Activated CD4-positive, alpha-beta T cell treated with anti-CD3 and anti-CD28 coated beads, Interleukin-2, amount 10 ng/mL, durations not matched to agents 24 days and 14 days (primary cell): ENCODE measurements around the gene ZFR2. TPM values are rescaled to one million over a fixed set of nuclear protein-coding genes. Genes with fewer than 3 reads are reported as not detected.
"Not testable (repeated sequence)": the region's sequence is repeated elsewhere in the genome, so short reads cannot be mapped to it uniquely, and the experiment has no call there.

Experiments
- DNase-seq: peaks from one replicate; pipeline ENCODE4 v3.0.0; 2022
- H3K27ac Mint-ChIP-seq: one replicate; pipeline ENCODE4 v1.8.0; 2022; ENCODE audit warnings: mild to moderate bottlenecking, mixed read lengths
- H3K27me3 Mint-ChIP-seq: one replicate; pipeline ENCODE4 v1.8.0; 2022; ENCODE audit warnings: mixed read lengths
- H3K36me3 Mint-ChIP-seq: one replicate; pipeline ENCODE4 v1.8.0; 2022; ENCODE audit warnings: low read depth, mild to moderate bottlenecking, mixed read lengths
- H3K4me1 Mint-ChIP-seq: one replicate; pipeline ENCODE4 v1.8.0; 2021; ENCODE audit warnings: mixed read lengths
- H3K4me3 Mint-ChIP-seq: one replicate; pipeline ENCODE4 v1.8.0; 2022; ENCODE audit warnings: mild to moderate bottlenecking, moderate library complexity, mixed read lengths
- H3K9me3 Mint-ChIP-seq: one replicate; pipeline ENCODE4 v1.8.0; 2021; ENCODE audit warnings: mixed read lengths
- intact Hi-C: fragments of 100-400 bp; cut with micrococcal nuclease; formaldehyde crosslinking; loops from one replicate; pipeline ENCODE4 v1.15.1; 2023
- total RNA-seq: library from RNA; stranded (reverse); gene quantifications from 2 replicates; pipeline ENCODE4 v1.2.3, GENCODE V29; 2022

Gene ZFR2
- total RNA-seq, 1 donor from 2014 or later: not detected

DNA sequence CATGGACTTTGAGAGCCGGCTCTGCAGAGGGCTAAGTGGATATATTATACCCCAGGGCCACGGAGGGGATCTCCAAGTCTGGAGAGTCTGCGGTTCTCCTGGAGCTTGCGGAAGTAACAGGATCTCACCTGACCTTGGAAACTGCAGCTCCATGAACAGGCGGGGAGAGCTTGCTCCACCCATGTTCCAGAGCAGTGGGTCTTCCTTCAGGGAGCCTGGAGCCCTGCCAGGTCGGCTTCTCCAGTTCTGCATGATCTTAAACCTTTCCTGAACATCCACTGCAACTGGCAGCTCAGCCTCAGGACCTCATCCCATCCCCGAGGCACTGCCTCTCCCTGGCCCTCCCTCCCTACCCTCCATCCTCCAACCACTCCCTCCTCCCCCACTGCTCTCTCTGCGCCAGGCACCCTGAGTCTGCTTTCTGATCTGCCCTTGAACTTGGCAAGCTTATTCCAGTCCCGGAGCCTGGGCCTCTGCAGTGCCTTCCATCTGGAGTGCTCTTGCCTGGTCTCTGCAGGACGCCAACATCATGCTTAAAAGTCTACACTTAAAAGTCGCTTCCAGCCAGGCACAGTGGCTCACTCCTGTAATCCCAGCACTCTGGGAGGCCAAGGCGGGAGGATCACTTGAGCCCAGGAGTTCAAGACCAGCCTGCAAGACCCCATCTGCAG lies 24.8 kb upstream of the ZFR2 start:
- Mint-ChIP-seq H3K9me3 (no peaks in the 10 kb centered on the region), H3K27ac (no peak overlapping the region)

DNA sequence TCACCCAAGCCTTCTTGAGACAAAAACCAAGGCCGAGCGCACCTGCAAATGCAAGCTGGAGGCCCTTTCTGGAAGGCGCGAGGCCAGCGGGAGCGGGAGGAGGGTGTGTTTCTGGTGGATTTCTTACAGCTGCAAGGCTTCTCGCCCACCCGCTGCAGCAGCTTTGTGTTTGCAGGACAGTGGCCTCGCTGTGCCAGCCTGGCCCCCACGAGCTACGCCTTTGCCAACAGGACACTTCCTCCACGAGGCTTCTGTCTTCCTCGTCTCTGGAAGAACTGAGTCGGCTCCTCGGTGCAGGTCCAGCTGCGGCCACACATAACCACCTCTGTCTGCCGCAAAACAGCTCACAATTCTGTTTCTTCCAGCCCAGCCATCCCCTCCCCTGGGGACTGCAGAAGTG lies 21.8 kb upstream of the ZFR2 start:
- no peak overlapping the region for H3K4me3 Mint-ChIP-seq
- no peak for DNase-seq
- no peaks in the 10 kb centered on the region for H3K4me1 Mint-ChIP-seq
- H3K27ac Mint-ChIP-seq: no peak overlapping the region
- no peaks in the 10 kb centered on the region for H3K9me3 Mint-ChIP-seq
- intact Hi-C loops: no loop called here
- H3K36me3 Mint-ChIP-seq: no peaks in the 10 kb centered on the region
- H3K27me3 Mint-ChIP-seq: no peaks in the 10 kb centered on the region

More for the DNA sequence above, 24.8 kb upstream of the ZFR2 start:
- H3K4me3 Mint-ChIP-seq: no peak overlapping the region
- no peaks in the 10 kb centered on the region for H3K27me3 Mint-ChIP-seq
- no peaks in the 10 kb centered on the region for H3K36me3 Mint-ChIP-seq
- H3K4me1 Mint-ChIP-seq: peaks cover 4% of the 10 kb centered on the region
- intact Hi-C loops: no loop called here
- DNase-seq: no peak

DNA sequence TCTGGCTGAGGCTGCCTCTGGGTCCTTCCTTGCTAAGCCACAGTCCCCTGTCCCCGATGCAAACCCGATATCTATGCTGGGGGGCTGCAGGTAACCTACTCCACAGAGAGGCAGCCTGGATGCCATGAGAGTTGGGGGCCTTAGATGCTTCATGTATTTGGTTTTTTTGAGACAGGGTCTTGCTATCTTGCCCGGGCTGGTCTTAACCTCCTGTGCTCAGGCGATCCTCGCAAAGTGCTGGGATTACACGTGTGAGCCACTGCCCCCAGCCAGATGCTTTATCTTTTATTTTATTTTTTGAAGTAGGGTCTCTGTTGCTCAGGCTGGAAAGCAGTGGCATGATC lies 13.2 kb upstream of the ZFR2 start:
- DNase-seq: no peak
- Mint-ChIP-seq H3K27me3 (peaks cover 32% of the 10 kb centered on the region), H3K27ac (no peak overlapping the region), H3K36me3 (no peaks in the 10 kb centered on the region), H3K4me1 (no peaks in the 10 kb centered on the region), H3K9me3 (no peaks in the 10 kb centered on the region), H3K4me3 (no peak overlapping the region)
- intact Hi-C loops: no loop called here

DNA sequence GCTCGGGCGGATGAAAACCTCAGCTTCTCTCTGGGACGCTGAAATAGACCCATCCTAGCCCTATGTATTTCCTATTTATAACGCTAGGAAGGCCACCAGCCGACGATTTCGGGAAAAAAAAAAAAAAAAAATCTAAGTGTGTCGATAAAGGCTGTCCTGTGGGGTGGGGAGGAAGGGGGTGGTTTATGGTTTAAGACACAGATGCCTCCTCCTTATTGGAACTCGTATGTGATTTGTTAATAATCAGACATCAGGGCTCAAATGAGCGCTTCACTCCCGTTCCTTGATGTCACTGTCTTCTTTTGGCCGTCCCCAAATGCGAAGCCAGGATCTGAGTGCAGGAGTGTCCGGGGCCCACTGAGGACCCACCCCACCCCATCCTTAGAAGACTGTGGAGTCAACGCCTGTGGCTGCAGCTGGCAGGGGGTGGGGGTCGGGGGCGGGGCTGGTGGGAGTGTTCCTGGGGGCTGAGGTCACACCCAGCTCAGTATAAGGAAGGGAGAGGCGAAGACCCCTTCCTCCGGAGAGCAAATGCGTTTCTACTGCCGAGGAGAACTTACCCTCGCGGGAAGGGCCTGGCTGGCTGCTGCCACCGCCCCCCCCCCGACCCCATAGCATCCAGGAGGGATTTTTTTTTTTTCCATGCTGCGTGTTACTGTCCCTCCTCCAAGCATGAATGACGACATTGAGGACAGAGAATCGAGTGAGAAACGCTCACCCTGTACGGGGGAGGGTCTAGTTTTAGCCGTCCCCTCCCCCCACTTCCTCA lies 12.6 kb upstream of the ZFR2 start:
- H3K9me3 Mint-ChIP-seq: no peaks in the 10 kb centered on the region
- H3K4me1 Mint-ChIP-seq: no peaks in the 10 kb centered on the region
- no peak overlapping the region for H3K27ac Mint-ChIP-seq
- intact Hi-C loops: no loop called here
- H3K36me3 Mint-ChIP-seq: no peaks in the 10 kb centered on the region
- DNase-seq: no peak
- H3K4me3 Mint-ChIP-seq: no peak overlapping the region
- peaks cover 32% of the 10 kb centered on the region for H3K27me3 Mint-ChIP-seq

DNA sequence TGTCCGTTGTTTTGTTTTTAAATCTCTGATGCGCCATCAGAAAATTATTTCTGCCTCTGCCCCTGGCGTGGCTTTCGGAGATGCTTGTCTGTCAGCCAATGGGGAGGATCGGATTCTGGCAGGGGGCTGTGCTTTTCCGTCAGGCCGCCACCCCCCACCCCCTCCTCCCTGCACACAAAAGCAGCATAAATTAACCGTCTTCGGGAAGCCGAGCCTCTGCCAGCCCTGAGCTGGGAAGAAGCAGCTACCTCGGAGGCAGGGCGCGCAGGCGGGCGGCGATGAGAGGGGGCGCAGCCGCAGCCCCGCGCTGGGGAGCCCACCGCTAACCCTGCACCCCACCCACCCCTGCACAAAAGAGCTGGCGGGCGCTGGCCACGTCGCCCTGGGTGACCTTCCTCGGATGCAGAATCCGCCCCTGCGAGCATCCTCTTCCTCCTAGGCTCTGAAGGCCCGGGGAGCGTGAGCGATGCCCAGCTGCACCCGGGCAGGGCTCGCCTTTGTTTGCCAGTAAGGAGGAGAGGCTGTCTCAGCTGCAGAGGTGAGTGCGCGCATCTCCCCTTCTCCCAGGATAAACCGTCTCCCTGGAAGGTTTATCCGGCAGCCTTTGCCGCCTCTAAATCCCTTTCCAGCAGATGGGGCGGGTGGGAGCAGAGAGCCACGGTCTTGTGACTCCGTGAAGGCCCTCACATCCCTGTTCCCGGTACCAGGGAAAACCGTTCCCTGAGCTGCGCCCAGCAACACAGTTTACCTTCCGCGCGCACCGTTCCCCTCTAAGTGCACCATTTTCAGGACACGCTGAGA lies 11.8 kb upstream of the ZFR2 start, which contains the start of gene ATCAY:
Gene ATCAY (plus strand): TSS at position 215 of the 801 bp plus-strand sequence. CDS start 5,083 bp downstream, outside the sequence.
- no peak within 1 kb of the TSS for H3K27ac Mint-ChIP-seq
- H3K4me3 Mint-ChIP-seq: no peak within 1 kb of the TSS
- no peaks in the 10 kb centered on the region for H3K9me3 Mint-ChIP-seq
- no peaks in the 10 kb centered on the region for H3K4me1 Mint-ChIP-seq
- H3K36me3 Mint-ChIP-seq: no peaks in the 10 kb centered on the region
- peaks cover 32% of the 10 kb centered on the region for H3K27me3 Mint-ChIP-seq
- DNase-seq: no peak
- intact Hi-C loops: no loop called here

DNA sequence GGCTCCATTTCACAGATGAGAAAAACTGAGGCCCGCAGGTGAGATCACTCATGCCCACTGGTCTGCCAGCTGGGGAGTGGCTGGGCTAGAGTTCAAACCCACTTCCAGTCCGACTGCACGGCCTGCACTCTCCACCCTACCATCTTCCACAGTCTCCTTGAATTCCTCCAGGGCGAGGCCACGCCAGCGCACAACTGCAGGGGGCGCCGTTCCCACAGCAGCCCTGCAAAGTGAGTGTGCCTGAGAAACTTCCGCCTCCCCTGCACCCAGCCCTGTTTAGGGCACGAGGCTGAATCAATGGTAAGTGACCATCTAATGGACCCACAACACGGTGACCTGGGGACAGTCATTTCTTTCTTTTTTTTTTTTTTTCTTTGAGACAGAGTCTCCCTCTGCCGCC lies 10.8 kb upstream of the ZFR2 start:
- H3K27ac Mint-ChIP-seq: no peak overlapping the region
- intact Hi-C loops: no loop called here
- peaks cover 32% of the 10 kb centered on the region for H3K27me3 Mint-ChIP-seq
- H3K9me3 Mint-ChIP-seq: no peaks in the 10 kb centered on the region
- DNase-seq: no peak
- no peaks in the 10 kb centered on the region for H3K36me3 Mint-ChIP-seq
- H3K4me3 Mint-ChIP-seq: no peak overlapping the region
- no peaks in the 10 kb centered on the region for H3K4me1 Mint-ChIP-seq

DNA sequence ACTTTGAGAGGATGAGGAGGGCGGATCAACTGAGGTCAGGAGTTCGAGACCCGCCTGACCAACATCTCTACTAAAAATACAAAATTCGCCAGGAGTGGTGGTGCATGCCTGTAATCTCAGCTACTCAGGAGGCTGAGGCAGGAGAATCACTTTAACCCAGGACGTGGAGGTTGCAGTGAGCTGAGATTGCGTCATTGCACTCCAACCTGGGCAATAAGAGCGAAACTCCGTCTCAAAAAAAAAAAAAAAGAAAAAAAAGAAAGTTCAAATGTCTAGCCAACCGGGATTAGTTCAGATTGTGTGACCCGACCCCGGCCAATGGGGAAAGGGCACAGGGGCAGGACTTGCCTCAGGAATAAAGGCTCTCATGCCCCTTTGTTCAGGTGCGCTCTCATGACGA lies 5.9 kb upstream of the ZFR2 start:
- H3K27me3 Mint-ChIP-seq, intact Hi-C loops: not testable (repeated sequence)

DNA sequence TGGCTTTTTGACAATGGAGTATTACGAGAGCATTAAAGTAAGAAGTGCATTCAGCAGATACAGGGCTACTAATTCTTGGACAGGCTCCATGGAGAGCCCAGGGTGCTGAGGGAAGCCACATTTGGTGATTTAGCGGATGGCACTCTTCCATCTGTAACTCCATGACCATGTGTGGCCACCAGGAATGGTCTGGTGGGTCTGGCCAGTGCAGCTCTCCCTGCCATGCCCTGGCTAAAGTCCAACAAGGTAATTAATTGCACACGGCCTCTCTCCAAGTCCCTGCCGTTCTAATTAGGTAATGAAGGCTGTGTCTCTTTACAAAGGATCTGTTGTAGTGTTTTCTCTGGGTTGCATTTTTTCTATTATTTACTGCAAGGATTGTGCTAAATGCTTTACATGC lies 4.3 kb upstream of the ZFR2 start:
- no peak overlapping the region for H3K27ac Mint-ChIP-seq
- intact Hi-C loops: no loop called here
- no peaks in the 10 kb centered on the region for H3K36me3 Mint-ChIP-seq
- H3K4me1 Mint-ChIP-seq: peaks cover 4% of the 10 kb centered on the region
- H3K27me3 Mint-ChIP-seq: peaks cover 11% of the 10 kb centered on the region
- no peak overlapping the region for H3K4me3 Mint-ChIP-seq
- H3K9me3 Mint-ChIP-seq: peaks cover 6% of the 10 kb centered on the region
- no peak for DNase-seq

More for the DNA sequence above, 5.9 kb upstream of the ZFR2 start:
- H3K27ac Mint-ChIP-seq, H3K36me3 Mint-ChIP-seq, H3K9me3 Mint-ChIP-seq, H3K4me3 Mint-ChIP-seq, H3K4me1 Mint-ChIP-seq, DNase-seq: not testable (repeated sequence)

DNA sequence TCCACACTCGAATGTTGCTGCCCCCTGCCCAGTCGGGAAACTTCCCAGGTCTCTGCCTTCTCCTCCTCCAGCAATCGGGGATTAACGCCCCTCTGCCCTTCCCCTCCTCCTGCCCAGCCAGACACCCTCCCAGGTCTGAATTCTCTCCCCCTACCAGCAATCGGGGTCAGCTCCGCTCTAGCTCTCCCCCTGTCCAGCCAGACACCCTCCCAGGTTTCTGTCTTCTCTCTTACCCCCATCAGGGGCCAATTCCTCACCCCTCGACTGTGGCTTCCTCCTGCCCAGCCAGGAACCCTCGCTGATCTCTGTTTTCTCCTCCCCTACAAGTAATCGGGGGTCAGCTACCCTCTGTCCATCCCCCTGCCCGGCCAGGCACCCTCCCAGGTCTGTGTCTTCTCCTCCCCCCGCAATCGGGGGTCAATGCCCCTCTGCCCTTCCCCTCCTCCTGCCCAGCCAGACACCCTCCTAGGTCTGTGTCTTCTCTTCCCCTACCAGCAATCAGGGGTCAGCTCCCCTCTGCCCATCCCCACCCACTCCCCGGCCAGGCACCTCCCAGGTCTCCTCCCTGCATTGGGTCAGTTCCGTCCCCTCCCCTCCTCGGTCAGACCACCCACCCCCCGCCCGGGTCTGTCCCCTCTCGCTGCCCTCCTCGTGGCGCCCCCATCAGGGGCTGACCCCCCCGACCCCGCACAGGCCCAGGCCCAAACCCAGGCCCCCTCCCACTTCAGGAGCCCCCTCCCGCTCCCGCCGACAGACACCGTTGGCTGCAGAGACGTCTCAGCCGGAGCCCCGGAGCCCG lies 668 bp downstream of the ZFR2 start:
- no peak overlapping the region for H3K27ac Mint-ChIP-seq
- no peaks in the 10 kb centered on the region for H3K36me3 Mint-ChIP-seq
- H3K9me3 Mint-ChIP-seq: peaks cover 6% of the 10 kb centered on the region
- no peak for DNase-seq
- peaks cover 4% of the 10 kb centered on the region for H3K4me1 Mint-ChIP-seq
- intact Hi-C loops: no loop called here
- peaks cover 31% of the 10 kb centered on the region for H3K27me3 Mint-ChIP-seq
- H3K4me3 Mint-ChIP-seq: no peak overlapping the region

DNA sequence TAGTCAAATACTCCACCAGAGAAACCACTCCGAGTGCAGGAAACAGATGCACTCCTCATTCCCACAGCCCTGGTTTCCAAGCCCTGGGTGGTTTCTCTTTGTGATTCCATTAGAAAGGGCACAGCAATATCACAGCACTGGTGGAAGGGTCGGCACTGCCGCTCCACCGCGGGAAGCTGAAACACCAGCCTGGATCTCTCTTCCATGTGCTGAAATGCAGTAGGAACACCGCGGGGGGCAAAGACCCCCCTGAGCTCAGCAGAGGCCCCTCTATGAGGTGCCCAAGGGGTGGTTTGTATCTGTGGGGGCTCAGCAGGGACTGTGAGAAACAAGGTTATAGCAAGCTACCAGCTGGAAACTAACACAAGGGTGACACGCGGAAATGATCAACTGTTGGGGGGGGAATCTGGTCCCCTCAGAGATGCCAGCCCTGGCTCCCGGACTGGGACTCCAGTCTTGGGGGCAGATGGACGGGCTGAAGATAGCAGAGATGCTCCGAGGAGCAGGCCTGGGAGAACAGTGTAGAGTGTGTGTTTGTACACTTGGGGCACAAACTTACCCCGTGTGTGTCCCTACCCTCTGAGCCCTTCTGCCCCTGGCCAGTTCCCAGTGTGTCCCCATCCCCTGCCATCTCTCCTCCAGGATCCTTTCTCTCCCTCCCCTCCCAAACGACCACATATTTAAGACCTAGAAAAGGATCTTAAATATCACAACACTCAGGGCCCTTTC lies 1.8 kb downstream of the ZFR2 start:
- H3K9me3 Mint-ChIP-seq: peaks cover 6% of the 10 kb centered on the region
- intact Hi-C loops: no loop called here
- no peak overlapping the region for H3K27ac Mint-ChIP-seq
- no peaks in the 10 kb centered on the region for H3K36me3 Mint-ChIP-seq
- no peak overlapping the region for H3K4me3 Mint-ChIP-seq
- no peak for DNase-seq
- peaks cover 4% of the 10 kb centered on the region for H3K4me1 Mint-ChIP-seq
- H3K27me3 Mint-ChIP-seq: peaks cover 31% of the 10 kb centered on the region

DNA sequence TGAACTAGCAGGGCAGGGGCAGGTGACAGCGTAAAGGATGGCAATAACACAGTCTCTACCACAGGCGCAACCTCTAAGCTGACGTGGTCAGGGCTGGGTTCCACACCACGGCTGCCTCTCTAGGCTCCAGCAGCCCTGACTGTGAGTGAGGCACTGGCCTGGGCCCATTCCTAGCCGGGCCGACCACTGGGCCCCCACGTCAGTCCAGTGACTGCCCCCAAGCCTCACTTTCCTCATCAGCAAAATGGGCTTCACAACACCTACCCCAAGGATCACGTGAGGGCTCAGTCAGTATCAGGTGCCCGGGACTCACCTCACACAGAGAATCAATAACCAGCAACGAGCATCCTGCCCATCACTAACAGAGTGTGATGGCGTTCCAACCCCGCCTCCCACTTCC lies 5.2 kb downstream of the ZFR2 start:
- no peak overlapping the region for H3K27ac Mint-ChIP-seq

DNA sequence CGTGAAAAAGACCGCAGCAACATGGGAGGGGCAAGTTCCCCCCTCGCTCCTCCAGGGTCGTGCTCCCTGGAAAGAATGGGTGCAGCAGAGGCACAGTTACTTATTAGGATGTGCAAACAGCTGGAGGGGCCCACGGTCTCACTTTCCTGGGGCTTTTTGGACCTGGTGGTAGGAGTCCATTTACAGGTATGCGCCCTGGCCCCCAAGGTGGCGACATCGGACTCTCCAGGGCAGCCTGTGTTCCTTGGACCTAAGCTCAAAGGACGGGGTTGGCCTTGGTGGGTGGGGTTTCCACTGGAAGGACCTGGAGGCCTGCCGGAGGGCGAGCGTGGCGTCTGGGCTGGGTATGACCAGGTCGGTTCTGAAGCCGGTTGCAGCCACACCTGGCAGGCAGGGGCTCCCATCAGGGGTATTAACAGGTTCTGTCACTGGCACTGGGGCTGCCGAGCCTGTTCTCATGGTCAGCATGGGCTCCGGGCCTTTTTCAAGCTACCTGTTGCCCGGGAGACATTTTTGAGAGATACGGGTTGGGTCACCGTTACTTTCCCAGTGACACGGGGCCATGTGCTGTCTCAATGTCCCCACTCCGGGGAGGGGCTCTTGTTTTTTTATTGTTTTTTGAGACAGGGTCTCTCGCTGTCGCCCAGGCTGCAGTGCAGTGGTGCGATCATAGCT lies 5.9 kb downstream of the ZFR2 start:
- Mint-ChIP-seq H3K4me1 (no peaks in the 10 kb centered on the region), H3K9me3 (no peaks in the 10 kb centered on the region), H3K27me3 (peaks cover 20% of the 10 kb centered on the region), H3K27ac (no peak overlapping the region), H3K36me3 (no peaks in the 10 kb centered on the region), H3K4me3 (no peak overlapping the region)
- intact Hi-C loops: no loop called here
- no peak for DNase-seq

More for the DNA sequence above, 5.2 kb downstream of the ZFR2 start:
- Mint-ChIP-seq H3K36me3 (no peaks in the 10 kb centered on the region), H3K27me3 (peaks cover 24% of the 10 kb centered on the region), H3K4me3 (no peak overlapping the region), H3K9me3 (no peaks in the 10 kb centered on the region), H3K4me1 (no peaks in the 10 kb centered on the region)
- intact Hi-C loops: no loop called here
- DNase-seq: no peak

DNA sequence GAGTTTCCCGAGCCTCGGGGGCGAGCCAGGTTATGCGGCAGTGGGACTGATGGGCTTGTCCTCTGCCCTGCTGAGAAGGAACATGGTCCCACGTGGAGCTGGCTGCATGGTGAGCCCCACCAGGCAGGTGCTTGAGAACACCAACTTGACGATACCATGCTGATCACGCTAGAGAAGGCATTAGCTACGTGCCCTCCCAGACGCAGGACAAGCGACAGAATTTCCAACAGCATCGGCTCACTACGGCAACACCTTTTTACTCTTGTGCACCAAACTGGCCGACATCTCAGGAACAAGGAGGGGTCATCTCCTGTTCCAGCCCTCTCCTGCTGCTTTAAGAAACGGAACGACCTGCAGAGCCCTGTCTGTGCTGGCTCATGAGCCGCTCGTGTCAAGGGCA lies 8.3 kb downstream of the ZFR2 start:
- Mint-ChIP-seq H3K4me1 (no peaks in the 10 kb centered on the region), H3K36me3 (no peaks in the 10 kb centered on the region), H3K4me3 (no peak overlapping the region), H3K27me3 (no peaks in the 10 kb centered on the region), H3K27ac (no peak overlapping the region), H3K9me3 (no peaks in the 10 kb centered on the region)
- DNase-seq: no peak
- intact Hi-C loops: no loop called here
